DOHH2 (cell line): ENCODE data around the gene TNNC2.

Experiments used
- EZH2phosphoT487 ChIP-seq: fragments of 200-600 bp; sonication (generic); IDR thresholded peaks from 2 replicates; pipeline ENCODE4 v1.6.1; 2017; ENCODE audit warnings: borderline replicate concordance, mild to moderate bottlenecking, antibody characterized with exemption, low read length, moderate library complexity, mixed read lengths
- TF ChIP-seq, protein P1 (sequence below): fragments of 200-600 bp; sonication (generic); IDR thresholded peaks from one replicate; pipeline ENCODE4 v1.5.1; 2014; ENCODE audit warnings: antibody characterized with exemption, mild to moderate bottlenecking, low read depth, low read length; ENCODE audit not compliant: poor library complexity, severe bottlenecking

DNA sequence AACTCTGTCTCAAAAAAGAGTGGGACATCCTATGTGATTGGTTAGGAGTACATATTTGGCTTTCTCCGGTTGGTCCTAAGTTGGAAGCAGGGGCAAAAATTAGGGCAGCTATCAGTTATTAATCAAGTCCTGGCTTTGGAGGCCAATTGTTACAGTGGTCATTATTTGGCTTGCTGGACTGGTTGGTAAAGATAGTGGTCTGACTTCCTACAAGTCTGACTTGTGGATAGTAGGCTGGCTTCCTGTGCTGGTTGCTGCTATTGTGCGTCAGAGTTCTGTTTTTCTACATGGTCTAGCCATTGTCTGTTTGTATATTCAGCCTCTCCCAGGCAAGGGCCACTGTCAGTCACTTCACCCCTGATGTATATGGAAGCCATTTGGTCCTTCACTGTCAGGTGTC, 23.1 kb upstream of the TNNC2 start:
- TF ChIP-seq, protein P1, sequence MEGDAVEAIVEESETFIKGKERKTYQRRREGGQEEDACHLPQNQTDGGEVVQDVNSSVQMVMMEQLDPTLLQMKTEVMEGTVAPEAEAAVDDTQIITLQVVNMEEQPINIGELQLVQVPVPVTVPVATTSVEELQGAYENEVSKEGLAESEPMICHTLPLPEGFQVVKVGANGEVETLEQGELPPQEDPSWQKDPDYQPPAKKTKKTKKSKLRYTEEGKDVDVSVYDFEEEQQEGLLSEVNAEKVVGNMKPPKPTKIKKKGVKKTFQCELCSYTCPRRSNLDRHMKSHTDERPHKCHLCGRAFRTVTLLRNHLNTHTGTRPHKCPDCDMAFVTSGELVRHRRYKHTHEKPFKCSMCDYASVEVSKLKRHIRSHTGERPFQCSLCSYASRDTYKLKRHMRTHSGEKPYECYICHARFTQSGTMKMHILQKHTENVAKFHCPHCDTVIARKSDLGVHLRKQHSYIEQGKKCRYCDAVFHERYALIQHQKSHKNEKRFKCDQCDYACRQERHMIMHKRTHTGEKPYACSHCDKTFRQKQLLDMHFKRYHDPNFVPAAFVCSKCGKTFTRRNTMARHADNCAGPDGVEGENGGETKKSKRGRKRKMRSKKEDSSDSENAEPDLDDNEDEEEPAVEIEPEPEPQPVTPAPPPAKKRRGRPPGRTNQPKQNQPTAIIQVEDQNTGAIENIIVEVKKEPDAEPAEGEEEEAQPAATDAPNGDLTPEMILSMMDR: no peak
- no peak for TF ChIP-seq EZH2phosphoT487
